ENCODE results near the gene CCDC50.

Gene CCDC50

GRCh38 chr3:191343115-191343514 lies 13.9 kb downstream of the CCDC50 start:
- Histone ChIP-seq H3K4me2 (ENCODE audit: low read depth, low read length) (no peak overlapping the region), H3K36me3 (replicated peaks; ENCODE audit: insufficient read depth, low read length) (no peaks in the 10 kb centered on the region)

GRCh38 chr3:191343913-191344312 lies 14.7 kb downstream of the CCDC50 start:
- peaks cover 99% of the 10 kb centered on the region for H3K79me2 ChIP-seq (ENCODE audit: low read length)
- no peak overlapping the region for H2AFZ ChIP-seq (ENCODE audit: low read length)
- H3K36me3 ChIP-seq (replicated peaks; ENCODE audit: insufficient read depth, low read length), result no peaks in the 10 kb centered on the region
- no peak overlapping the region for H3K4me2 ChIP-seq (ENCODE audit: low read depth, low read length)
- no peaks in the 10 kb centered on the region for H3K27me3 ChIP-seq (replicated peaks; ENCODE audit: insufficient read depth, low read length)
- DNase-seq, result no peak
- H3K9ac ChIP-seq (ENCODE audit: low read length), result no peak overlapping the region
- TF ChIP-seq, protein P1, sequence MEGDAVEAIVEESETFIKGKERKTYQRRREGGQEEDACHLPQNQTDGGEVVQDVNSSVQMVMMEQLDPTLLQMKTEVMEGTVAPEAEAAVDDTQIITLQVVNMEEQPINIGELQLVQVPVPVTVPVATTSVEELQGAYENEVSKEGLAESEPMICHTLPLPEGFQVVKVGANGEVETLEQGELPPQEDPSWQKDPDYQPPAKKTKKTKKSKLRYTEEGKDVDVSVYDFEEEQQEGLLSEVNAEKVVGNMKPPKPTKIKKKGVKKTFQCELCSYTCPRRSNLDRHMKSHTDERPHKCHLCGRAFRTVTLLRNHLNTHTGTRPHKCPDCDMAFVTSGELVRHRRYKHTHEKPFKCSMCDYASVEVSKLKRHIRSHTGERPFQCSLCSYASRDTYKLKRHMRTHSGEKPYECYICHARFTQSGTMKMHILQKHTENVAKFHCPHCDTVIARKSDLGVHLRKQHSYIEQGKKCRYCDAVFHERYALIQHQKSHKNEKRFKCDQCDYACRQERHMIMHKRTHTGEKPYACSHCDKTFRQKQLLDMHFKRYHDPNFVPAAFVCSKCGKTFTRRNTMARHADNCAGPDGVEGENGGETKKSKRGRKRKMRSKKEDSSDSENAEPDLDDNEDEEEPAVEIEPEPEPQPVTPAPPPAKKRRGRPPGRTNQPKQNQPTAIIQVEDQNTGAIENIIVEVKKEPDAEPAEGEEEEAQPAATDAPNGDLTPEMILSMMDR (IDR thresholded peaks at IDR 0.05; ENCODE audit: low read length), result no peak
- TF ChIP-seq EZH2 (optimal IDR thresholded peaks at IDR 0.05; ENCODE audit: low read depth, low read length) (no peak), EZH2phosphoT487 (IDR thresholded peaks at IDR 0.05; ENCODE audit: low read length) (no peak)
- no peaks in the 10 kb centered on the region for H4K20me1 ChIP-seq (ENCODE audit: insufficient read depth, low read length)
- H3K9me2 ChIP-seq (replicated peaks; ENCODE audit: insufficient read depth, low read length), result no peaks in the 10 kb centered on the region
- no peak overlapping the region for H3K4me3 ChIP-seq (ENCODE audit: low read length)
- peaks cover 14% of the 10 kb centered on the region for H3K4me1 ChIP-seq (ENCODE audit: low read length)
- no peaks in the 10 kb centered on the region for H3K9me3 ChIP-seq (replicated peaks; ENCODE audit: insufficient read depth, low read length)
- H3F3A ChIP-seq (ENCODE audit: insufficient read depth, low read length), result no peaks in the 10 kb centered on the region
- H3K27ac ChIP-seq (ENCODE audit: low read length), result no peak overlapping the region

More at GRCh38 chr3:191343115-191343514, 13.9 kb downstream of the CCDC50 start:
- H3K27ac ChIP-seq (ENCODE audit: low read length), result no peak overlapping the region
- H3K9ac ChIP-seq (ENCODE audit: low read length), result no peak overlapping the region
- H4K20me1 ChIP-seq (ENCODE audit: insufficient read depth, low read length), result no peaks in the 10 kb centered on the region
- TF ChIP-seq EZH2 (optimal IDR thresholded peaks at IDR 0.05; ENCODE audit: low read depth, low read length) (no peak), EZH2phosphoT487 (IDR thresholded peaks at IDR 0.05; ENCODE audit: low read length) (no peak)
- TF ChIP-seq, protein P1 (IDR thresholded peaks at IDR 0.05; ENCODE audit: low read length), result no peak
- no peak for DNase-seq
- no peaks in the 10 kb centered on the region for H3K9me3 ChIP-seq (replicated peaks; ENCODE audit: insufficient read depth, low read length)
- no peaks in the 10 kb centered on the region for H3K27me3 ChIP-seq (replicated peaks; ENCODE audit: insufficient read depth, low read length)
- H3K9me2 ChIP-seq (replicated peaks; ENCODE audit: insufficient read depth, low read length), result no peaks in the 10 kb centered on the region
- H2AFZ ChIP-seq (ENCODE audit: low read length), result no peak overlapping the region
- H3K4me1 ChIP-seq (ENCODE audit: low read length), result peaks cover 14% of the 10 kb centered on the region
- no peaks in the 10 kb centered on the region for H3F3A ChIP-seq (ENCODE audit: insufficient read depth, low read length)
- peaks cover 99% of the 10 kb centered on the region for H3K79me2 ChIP-seq (ENCODE audit: low read length)
- H3K4me3 ChIP-seq (ENCODE audit: low read length), result no peak overlapping the region

DNA sequence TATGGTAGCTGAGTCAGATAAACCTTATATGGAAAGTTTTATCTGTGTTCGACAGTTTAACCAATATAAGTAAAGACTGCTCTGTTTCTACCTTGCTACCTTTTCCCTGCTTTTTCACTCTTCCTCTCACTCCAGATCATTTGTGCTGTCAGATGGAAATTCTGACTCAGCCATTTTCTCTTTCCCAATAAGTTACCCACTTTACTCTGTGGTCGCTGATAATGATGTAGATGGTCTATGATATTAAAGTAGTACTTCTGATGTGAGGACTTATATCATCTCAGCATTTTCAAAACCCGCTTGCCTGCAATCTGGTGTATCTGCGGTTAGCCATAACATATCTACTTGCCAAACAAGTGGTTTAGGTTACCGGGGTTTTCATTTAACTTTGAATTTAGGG lies 16.1 kb downstream of the CCDC50 start:
- no peak overlapping the region for H3K4me3 ChIP-seq (ENCODE audit: low read length)
- no peaks in the 10 kb centered on the region for H4K20me1 ChIP-seq (ENCODE audit: insufficient read depth, low read length)
- no peaks in the 10 kb centered on the region for H3K36me3 ChIP-seq (replicated peaks; ENCODE audit: insufficient read depth, low read length)
- no peak for DNase-seq
- H3K4me2 ChIP-seq (ENCODE audit: low read depth, low read length), result peak overlapping the region; percentile 31; the same call in 1 of the 2 replicates
- H3K27me3 ChIP-seq (replicated peaks; ENCODE audit: insufficient read depth, low read length), result no peaks in the 10 kb centered on the region
- no peaks in the 10 kb centered on the region for H3K9me3 ChIP-seq (replicated peaks; ENCODE audit: insufficient read depth, low read length)
- no peak overlapping the region for H3K27ac ChIP-seq (ENCODE audit: low read length)
- no peaks in the 10 kb centered on the region for H3F3A ChIP-seq (ENCODE audit: insufficient read depth, low read length)
- H3K79me2 ChIP-seq (ENCODE audit: low read length), result peaks cover 99% of the 10 kb centered on the region
- H2AFZ ChIP-seq (ENCODE audit: low read length), result no peak overlapping the region
- no peaks in the 10 kb centered on the region for H3K9me2 ChIP-seq (replicated peaks; ENCODE audit: insufficient read depth, low read length)
- peaks cover 14% of the 10 kb centered on the region for H3K4me1 ChIP-seq (ENCODE audit: low read length)
- TF ChIP-seq EZH2phosphoT487 (IDR thresholded peaks at IDR 0.05; ENCODE audit: low read length) (no peak), EZH2 (optimal IDR thresholded peaks at IDR 0.05; ENCODE audit: low read depth, low read length) (no peak)
- TF ChIP-seq, protein P1 (IDR thresholded peaks at IDR 0.05; ENCODE audit: low read length), result no peak
- H3K9ac ChIP-seq (ENCODE audit: low read length), result no peak overlapping the region
